Spleen (tissue), 11 donors: Measurements from ENCODE around the gene TRPV2. TPM values are rescaled to one million over a fixed set of nuclear protein-coding genes. Genes with fewer than 3 reads are reported as not detected.
"Not testable (repeated sequence)": the region's sequence is repeated elsewhere in the genome, so short reads cannot be mapped to it uniquely, and the experiment has no call there.

Source experiments
- DNase-seq: peaks from one replicate; pipeline ENCODE4 v3.0.0-alpha.2; 2020
- H3K27ac ChIP-seq, 8 donors: fragments of 200-600 bp; sonication (generic) in 7 of 8; 1 replicate in 4 of 8; 2 replicates in 4 of 8; pipeline versions ENCODE4 v1.5.0 to v1.8.0; 2016 to 2021; ENCODE audit warnings: inconsistent platforms in 4 of 8, mild to moderate bottlenecking in 4 of 8, moderate library complexity in 1 of 8
- H3K27me3 ChIP-seq, 7 donors: fragments of 200-600 bp; sonication (generic) in 6 of 7; replicated peaks in 1 of 7; 1 replicate in 4 of 7; 2 replicates in 3 of 7; pipeline versions ENCODE4 v1.5.0 to v1.8.0; 2016 to 2021; ENCODE audit warnings: inconsistent platforms in 3 of 7, mild to moderate bottlenecking in 1 of 7
- H3K36me3 ChIP-seq, 6 donors: fragments of 200-600 bp; sonication (generic) in 5 of 6; 1 replicate in 4 of 6; 2 replicates in 2 of 6; pipeline versions ENCODE4 v1.5.0 to v1.8.0; 2016 to 2021; ENCODE audit warnings: inconsistent platforms in 2 of 6
- H3K4me1 ChIP-seq, 6 donors: fragments of 200-600 bp; sonication (generic) in 5 of 6; 1 replicate in 3 of 6; 2 replicates in 3 of 6; pipeline versions ENCODE4 v1.5.0 to v1.8.0; 2016 to 2021; ENCODE audit warnings: inconsistent platforms in 3 of 6
- H3K4me3 ChIP-seq, 8 donors: fragments of 200-600 bp; sonication (generic) in 7 of 8; 1 replicate in 4 of 8; 2 replicates in 4 of 8; pipeline versions ENCODE4 v1.5.0 to v1.8.0; 2016 to 2021; ENCODE audit warnings: inconsistent platforms in 4 of 8, mild to moderate bottlenecking in 4 of 8, moderate library complexity in 2 of 8
- H3K9me3 ChIP-seq, 8 donors: fragments of 200-600 bp; sonication (generic) in 7 of 8; 1 replicate in 4 of 8; 2 replicates in 4 of 8; pipeline versions ENCODE4 v1.5.0 to v1.8.0; 2016 to 2021; ENCODE audit warnings: inconsistent platforms in 4 of 8
- CTCF ChIP-seq, 11 experiments: fragments of 200-600 bp in 7 of 11; fragments of 450-650 bp in 4 of 11; sonication (generic) in 4 of 11; IDR thresholded peaks in 8 of 11; conservative IDR thresholded peaks in 3 of 11; 1 replicate in 7 of 11; 2 replicates in 4 of 11; pipeline versions ENCODE4 v1.4.0 to v1.8.0; 2016 to 2021; ENCODE audit warnings: antibody characterized with exemption in 11 of 11, inconsistent platforms in 4 of 11, mild to moderate bottlenecking in 1 of 11
- POLR2A ChIP-seq, 3 donors: fragments of 450-650 bp; IDR thresholded peaks; one replicate each; pipeline ENCODE4 v1.5.1; 2017; ENCODE audit warnings: antibody characterized with exemption in 3 of 3, mild to moderate bottlenecking in 1 of 3
- POLR2AphosphoS5 ChIP-seq, 3 donors: sonication (generic); formaldehyde crosslinking; IDR thresholded peaks; one replicate each; pipeline ENCODE4 v1.5.1; 2017; ENCODE audit warnings: antibody characterized with exemption in 3 of 3
- WGBS, 5 donors: extraction: QIAGEN DNeasy Blood & Tissue Kit in 3 of 5; methylation state at CpG; one replicate each; pipeline versions ENCODE4 v1.1.5 to v1.1.7; 2013 to 2018; 5-methylcytosine and 5-hydroxymethylcytosine counted together
- intact Hi-C: fragments of 100-400 bp; cut with DNase I; formaldehyde crosslinking; loops from one replicate; pipeline ENCODE4 v1.15.0; 2023; ENCODE audit warnings: low total_unique reads
- polyA plus RNA-seq, 3 donors: library from polyadenylated mRNA; stranded (reverse); fragments of 200-250 nt; gene quantifications; one replicate each; pipeline ENCODE4 v1.2.1, GENCODE V29; 2013
- total RNA-seq, 7 donors: library from RNA; depleted of rRNA in 3 of 7; stranded (reverse); fragments of >200 nt in 3 of 7; fragmentation: NEBNext Ultra II Directional in 4 of 7; extraction: Animal tissue kit (Norgen Biotek cat#: 25700) in 4 of 7; gene quantifications; one replicate each; pipeline versions ENCODE4 v1.1.0 to v1.2.1, GENCODE V29; 2016 to 2021
- donor health status: healthy with polysubstance abuse.
- donor health status: DM: no; HTN: no; CAD: no; lungs with moderate emphysema.
- donor health status: DM: no; HTN: no; CAD: no.
- donor health status: Bipolar disorder and iron deficiency.
- donor health status: healthy.
- donor health status: DM: no; HTN: no; CAD: no.
- donor health status: DM: yes; HTN: yes; CAD: no.

TRPV2 gene
- total and polyA plus RNA-seq, 10 donors, result 37.0 to 85.7 (median 52.6) TPM

- TF ChIP-seq CTCF (IDR thresholded peaks at IDR 0.05 in 8 of 11, conservative IDR thresholded peaks at IDR 0.05 in 3 of 11) (no peak), POLR2AphosphoS5 (IDR thresholded peaks at IDR 0.05) (no peak), POLR2A (IDR thresholded peaks at IDR 0.05) (no peak)
- intact Hi-C loops, result no loop called here
- peak; percentile 54 for DNase-seq
- Histone ChIP-seq H3K27ac (no peak overlapping the region), H3K4me1 (peaks cover 0 to 13% (median 10%) of the 10 kb centered on the region in 6 donors), H3K36me3 (no peaks in the 10 kb centered on the region), H3K27me3 (no peaks in the 10 kb centered on the region), H3K4me3 (no peak overlapping the region), H3K9me3 (no peaks in the 10 kb centered on the region)
- WGBS, 5 donors, result 84 to 96% (median 91%) methylated on average over 13 of the region's 13 CpGs
Measured at GRCh38 chr17:16391451-16391850, 23.9 kb upstream of the TRPV2 start.

- H3K27me3 ChIP-seq, intact Hi-C loops, H3K4me1 ChIP-seq, H3K36me3 ChIP-seq, H3K4me3 ChIP-seq, H3K27ac ChIP-seq, H3K9me3 ChIP-seq: not testable (repeated sequence)
- WGBS, 5 donors, result 92 to 96% (median 94%) methylated on average over 11 of the region's 11 CpGs
- peak; percentile 21 for DNase-seq
Measured at GRCh38 chr17:16392491-16392890, 22.9 kb upstream of the TRPV2 start.

GRCh38 chr17:16395887-16396286, 19.5 kb upstream of the TRPV2 start:
- H3K27me3 ChIP-seq, intact Hi-C loops, H3K36me3 ChIP-seq, H3K4me1 ChIP-seq, H3K9me3 ChIP-seq, H3K4me3 ChIP-seq, H3K27ac ChIP-seq: not testable (repeated sequence)
- DNase-seq, result peak; percentile 12
- WGBS, 5 donors, result 84 to 90% (median 88%) methylated on average over 4 of the region's 4 CpGs

GRCh38 chr17:16396693-16397092, 18.7 kb upstream of the TRPV2 start:
- intact Hi-C loops, H3K36me3 ChIP-seq, H3K4me3 ChIP-seq, H3K27me3 ChIP-seq, H3K4me1 ChIP-seq, H3K9me3 ChIP-seq, H3K27ac ChIP-seq: not testable (repeated sequence)
- DNase-seq, result peak; percentile 2
- 41 to 69% (median 65%) methylated on average over 2 of the region's 2 CpGs for WGBS, 5 donors

GRCh38 chr17:16398270-16399267, 16.8 kb upstream of the TRPV2 start:
- Histone ChIP-seq H3K4me1 (no peaks in the 10 kb centered on the region), H3K9me3 (no peaks in the 10 kb centered on the region), H3K27ac (peak overlapping the region in 1 of 8 donors; percentile 35), H3K36me3 (no peaks in the 10 kb centered on the region), H3K27me3 (no peaks in the 10 kb centered on the region), H3K4me3 (no peak overlapping the region)
- WGBS, 5 donors, result 36 to 44% (median 39%) methylated on average over 8 to 9 of the region's 9 CpGs
- no peak for TF ChIP-seq POLR2A (IDR thresholded peaks at IDR 0.05)
- no peak for TF ChIP-seq CTCF (IDR thresholded peaks at IDR 0.05 in 8 of 11, conservative IDR thresholded peaks at IDR 0.05 in 3 of 11)
- TF ChIP-seq POLR2AphosphoS5 (IDR thresholded peaks at IDR 0.05), result no peak
- intact Hi-C loops, result no loop called here
- DNase-seq, result peak; percentile 18

- H3K27ac ChIP-seq, H3K36me3 ChIP-seq, intact Hi-C loops, H3K9me3 ChIP-seq, H3K4me3 ChIP-seq, DNase-seq: not testable (repeated sequence)
- Histone ChIP-seq H3K27me3 (peaks cover 0 to 30% (median 6%) of the 10 kb centered on the region in 7 donors), H3K4me1 (peaks cover 10 to 26% (median 20%) of the 10 kb centered on the region in 6 donors)
- WGBS, 5 donors, result 84 to 95% (median 91%) methylated on average over 9 of the region's 9 CpGs
Measured at GRCh38 chr17:16403847-16404246, 11.5 kb upstream of the TRPV2 start.
